ENCODE measurements around the gene CDHR3. TPM values are rescaled to one million over a fixed set of nuclear protein-coding genes. Genes with fewer than 3 reads are reported as not detected.

CDHR3 gene
- total and polyA plus RNA-seq, 4 donors: 1.0 to 10.5 (median 1.8) TPM

- Histone ChIP-seq H3K9me3 (ENCODE audit: control insufficient read depth in 4 of 4, low read length in 3 of 4) (no peaks in the 10 kb centered on the region), H3K9ac (ENCODE audit: low read depth in 1 of 2, low read length in 2 of 2) (no peak overlapping the region), H3K4me1 (ENCODE audit: control insufficient read depth in 4 of 4, insufficient read depth in 4 of 4, low read length in 3 of 4) (no peaks in the 10 kb centered on the region), H3K27ac (ENCODE audit: low read depth in 1 of 2, low read length in 2 of 2) (no peak overlapping the region), H3K36me3 (ENCODE audit: control insufficient read depth in 4 of 4, insufficient read depth in 3 of 4, low read depth in 1 of 4, low read length in 3 of 4) (no peaks in the 10 kb centered on the region), H3K4me3 (ENCODE audit: low read depth in 1 of 3, low read length in 3 of 3) (no peak overlapping the region), H3K27me3 (ENCODE audit: control insufficient read depth in 4 of 4, insufficient read depth in 4 of 4, low read length in 3 of 4) (no peaks in the 10 kb centered on the region)
- no peak for TF ChIP-seq FOXA1 (IDR thresholded peaks at IDR 0.05)
- TF ChIP-seq TAF1 (conservative IDR thresholded peaks at IDR 0.05): no peak
- TF ChIP-seq, protein P1, sequence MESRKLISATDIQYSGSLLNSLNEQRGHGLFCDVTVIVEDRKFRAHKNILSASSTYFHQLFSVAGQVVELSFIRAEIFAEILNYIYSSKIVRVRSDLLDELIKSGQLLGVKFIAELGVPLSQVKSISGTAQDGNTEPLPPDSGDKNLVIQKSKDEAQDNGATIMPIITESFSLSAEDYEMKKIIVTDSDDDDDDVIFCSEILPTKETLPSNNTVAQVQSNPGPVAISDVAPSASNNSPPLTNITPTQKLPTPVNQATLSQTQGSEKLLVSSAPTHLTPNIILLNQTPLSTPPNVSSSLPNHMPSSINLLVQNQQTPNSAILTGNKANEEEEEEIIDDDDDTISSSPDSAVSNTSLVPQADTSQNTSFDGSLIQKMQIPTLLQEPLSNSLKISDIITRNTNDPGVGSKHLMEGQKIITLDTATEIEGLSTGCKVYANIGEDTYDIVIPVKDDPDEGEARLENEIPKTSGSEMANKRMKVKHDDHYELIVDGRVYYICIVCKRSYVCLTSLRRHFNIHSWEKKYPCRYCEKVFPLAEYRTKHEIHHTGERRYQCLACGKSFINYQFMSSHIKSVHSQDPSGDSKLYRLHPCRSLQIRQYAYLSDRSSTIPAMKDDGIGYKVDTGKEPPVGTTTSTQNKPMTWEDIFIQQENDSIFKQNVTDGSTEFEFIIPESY (IDR thresholded peaks at IDR 0.05): no peak
- TF ChIP-seq FOXA2 (IDR thresholded peaks at IDR 0.05): no peak
- TF ChIP-seq SP1 (IDR thresholded peaks at IDR 0.05): no peak
- no peak for TF ChIP-seq NR2F2 (IDR thresholded peaks at IDR 0.05)
- TF ChIP-seq RAD21 (IDR thresholded peaks at IDR 0.05): no peak
- TF ChIP-seq EGR1 (IDR thresholded peaks at IDR 0.05; ENCODE audit: low read depth in 2 of 2): no peak
- TF ChIP-seq, protein P2, sequence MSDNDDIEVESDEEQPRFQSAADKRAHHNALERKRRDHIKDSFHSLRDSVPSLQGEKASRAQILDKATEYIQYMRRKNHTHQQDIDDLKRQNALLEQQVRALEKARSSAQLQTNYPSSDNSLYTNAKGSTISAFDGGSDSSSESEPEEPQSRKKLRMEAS (IDR thresholded peaks at IDR 0.05): no peak
- TF ChIP-seq GABPA (IDR thresholded peaks at IDR 0.05 in 1 of 2, conservative IDR thresholded peaks at IDR 0.05 in 1 of 2): no peak
- TF ChIP-seq ATF3 (IDR thresholded peaks at IDR 0.05): no peak
- TF ChIP-seq, protein P3, sequence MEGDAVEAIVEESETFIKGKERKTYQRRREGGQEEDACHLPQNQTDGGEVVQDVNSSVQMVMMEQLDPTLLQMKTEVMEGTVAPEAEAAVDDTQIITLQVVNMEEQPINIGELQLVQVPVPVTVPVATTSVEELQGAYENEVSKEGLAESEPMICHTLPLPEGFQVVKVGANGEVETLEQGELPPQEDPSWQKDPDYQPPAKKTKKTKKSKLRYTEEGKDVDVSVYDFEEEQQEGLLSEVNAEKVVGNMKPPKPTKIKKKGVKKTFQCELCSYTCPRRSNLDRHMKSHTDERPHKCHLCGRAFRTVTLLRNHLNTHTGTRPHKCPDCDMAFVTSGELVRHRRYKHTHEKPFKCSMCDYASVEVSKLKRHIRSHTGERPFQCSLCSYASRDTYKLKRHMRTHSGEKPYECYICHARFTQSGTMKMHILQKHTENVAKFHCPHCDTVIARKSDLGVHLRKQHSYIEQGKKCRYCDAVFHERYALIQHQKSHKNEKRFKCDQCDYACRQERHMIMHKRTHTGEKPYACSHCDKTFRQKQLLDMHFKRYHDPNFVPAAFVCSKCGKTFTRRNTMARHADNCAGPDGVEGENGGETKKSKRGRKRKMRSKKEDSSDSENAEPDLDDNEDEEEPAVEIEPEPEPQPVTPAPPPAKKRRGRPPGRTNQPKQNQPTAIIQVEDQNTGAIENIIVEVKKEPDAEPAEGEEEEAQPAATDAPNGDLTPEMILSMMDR (IDR thresholded peaks at IDR 0.05; ENCODE audit: low read depth, low read length, missing input control): no peak
- no peak for TF ChIP-seq REST (IDR thresholded peaks at IDR 0.05)
- DNase-seq (ENCODE audit: low spot score): no peak
- 91% methylated on average over 3 of the region's 3 CpGs for WGBS
These were observed 15.0 kb downstream of the CDHR3 start for GRCh38 chr7:105978035-105978434.

DNA sequence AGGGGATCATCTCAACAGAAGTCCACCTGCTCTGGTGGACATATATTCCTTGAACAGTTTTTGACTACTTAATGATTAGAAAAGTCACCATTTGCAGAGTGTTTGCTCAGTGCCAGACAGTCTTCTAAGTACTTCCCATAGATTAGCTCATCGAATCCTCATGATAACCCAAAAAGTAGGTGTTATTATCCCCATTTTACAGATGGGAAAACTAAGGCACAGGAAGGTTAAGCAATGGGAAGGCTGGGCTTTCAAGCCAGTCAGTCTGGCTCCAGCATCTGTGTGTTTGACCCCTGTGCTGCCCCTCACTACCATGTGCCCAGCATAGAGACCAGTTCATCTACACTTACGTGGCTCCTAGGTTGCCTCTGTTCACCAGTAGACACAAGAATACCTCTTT lies 15.9 kb downstream of the CDHR3 start:
- no peak overlapping the region for H3K9ac ChIP-seq (ENCODE audit: low read depth in 1 of 2, low read length in 2 of 2)
- no peaks in the 10 kb centered on the region for H3K4me1 ChIP-seq (ENCODE audit: control insufficient read depth in 4 of 4, insufficient read depth in 4 of 4, low read length in 3 of 4)
- no peak overlapping the region for H3K27ac ChIP-seq (ENCODE audit: low read depth in 1 of 2, low read length in 2 of 2)
- H3K4me3 ChIP-seq (ENCODE audit: low read depth in 1 of 3, low read length in 3 of 3): no peak overlapping the region
- DNase-seq (ENCODE audit: low spot score): no peak
- H3K36me3 ChIP-seq (ENCODE audit: control insufficient read depth in 4 of 4, insufficient read depth in 3 of 4, low read depth in 1 of 4, low read length in 3 of 4): no peaks in the 10 kb centered on the region
- H3K9me3 ChIP-seq (ENCODE audit: control insufficient read depth in 4 of 4, low read length in 3 of 4): no peaks in the 10 kb centered on the region
- 97% methylated on average over 2 of the region's 2 CpGs for WGBS
- H3K27me3 ChIP-seq (ENCODE audit: control insufficient read depth in 4 of 4, insufficient read depth in 4 of 4, low read length in 3 of 4): no peaks in the 10 kb centered on the region
- no peak for TF ChIP-seq REST (IDR thresholded peaks at IDR 0.05)
- TF ChIP-seq NR2F2 (IDR thresholded peaks at IDR 0.05): no peak
- no peak for TF ChIP-seq JUND (IDR thresholded peaks at IDR 0.05)
- no peak for TF ChIP-seq TAF1 (conservative IDR thresholded peaks at IDR 0.05)
- TF ChIP-seq, protein P3 (IDR thresholded peaks at IDR 0.05; ENCODE audit: low read depth, low read length, missing input control): no peak
- TF ChIP-seq, protein P2 (IDR thresholded peaks at IDR 0.05): no peak
- TF ChIP-seq HNF4A (conservative IDR thresholded peaks at IDR 0.05): no peak
- no peak for TF ChIP-seq RXRA (IDR thresholded peaks at IDR 0.05)
- no peak for TF ChIP-seq SP1 (IDR thresholded peaks at IDR 0.05)
- TF ChIP-seq YY1 (IDR thresholded peaks at IDR 0.05): no peak
- TF ChIP-seq ATF3 (IDR thresholded peaks at IDR 0.05): no peak
- TF ChIP-seq HNF4G (IDR thresholded peaks at IDR 0.05): no peak

All from liver (tissue), 9 donors.